GM13977 (cell line): ENCODE measurements around the gene RAD9A.

ENCODE experiments used
- DNase-seq: peaks from one replicate; pipeline ENCODE4 v3.0.0; 2012; ENCODE audit warnings: low spot score
- in situ Hi-C: fragments of 300-500 bp; cut with MboI; formaldehyde crosslinking; loops from one replicate; pipeline ENCODE4 v1.12.0; 2022; ENCODE audit warnings: low sequenced_read_pairs, low pct_unique_long_range_greater_than_20kb, mixed read lengths, inconsistent platforms; ENCODE audit not compliant: unreplicated experiment
- TF ChIP-seq, protein P1 (sequence below): IDR thresholded peaks from 2 replicates; pipeline ENCODE4 v1.5.1; 2012; ENCODE audit warnings: mild to moderate bottlenecking, control low read depth; ENCODE audit not compliant: insufficient read depth; ENCODE audit errors: extremely low read depth, missing control alignments

The RAD9A gene

DNA sequence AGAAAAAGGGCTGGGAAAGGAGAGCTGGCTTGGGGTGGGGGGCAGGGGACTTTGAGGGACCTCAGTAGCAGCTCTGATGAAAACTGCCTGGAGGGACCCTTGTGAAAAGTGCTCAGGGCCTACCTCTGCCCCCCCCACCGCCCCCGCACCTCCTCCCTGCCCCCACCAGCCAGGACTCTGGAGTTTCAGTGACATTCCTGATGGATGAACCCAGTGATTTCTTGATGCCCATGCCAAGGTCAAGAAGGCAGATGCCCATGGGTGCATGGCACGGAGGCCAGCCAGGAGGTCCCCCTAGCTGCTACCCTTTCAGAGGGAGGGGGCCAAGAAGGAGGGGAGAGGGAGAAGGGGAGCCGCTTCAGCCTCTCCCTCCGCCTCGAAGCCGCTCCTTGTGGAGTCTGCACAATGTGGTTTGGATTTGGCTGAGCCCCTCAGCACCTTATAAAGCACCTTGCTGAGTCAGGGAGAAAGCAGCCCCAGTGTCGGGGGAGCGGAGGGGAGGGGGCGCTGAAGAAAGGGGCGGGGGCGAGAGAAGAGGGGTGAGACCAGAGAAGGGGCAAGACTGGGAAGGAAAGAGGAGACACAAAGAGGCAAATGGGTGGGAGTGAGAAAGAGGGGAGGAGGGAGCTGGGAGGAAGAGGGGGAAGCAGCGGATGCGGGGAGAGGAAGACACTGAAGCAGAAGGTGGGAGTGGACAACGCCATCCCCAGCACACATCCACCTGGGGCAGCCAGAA, 16.3 kb upstream of the RAD9A start:
- in situ Hi-C loops = no loop called here
- no peak for DNase-seq
- TF ChIP-seq, protein P1, sequence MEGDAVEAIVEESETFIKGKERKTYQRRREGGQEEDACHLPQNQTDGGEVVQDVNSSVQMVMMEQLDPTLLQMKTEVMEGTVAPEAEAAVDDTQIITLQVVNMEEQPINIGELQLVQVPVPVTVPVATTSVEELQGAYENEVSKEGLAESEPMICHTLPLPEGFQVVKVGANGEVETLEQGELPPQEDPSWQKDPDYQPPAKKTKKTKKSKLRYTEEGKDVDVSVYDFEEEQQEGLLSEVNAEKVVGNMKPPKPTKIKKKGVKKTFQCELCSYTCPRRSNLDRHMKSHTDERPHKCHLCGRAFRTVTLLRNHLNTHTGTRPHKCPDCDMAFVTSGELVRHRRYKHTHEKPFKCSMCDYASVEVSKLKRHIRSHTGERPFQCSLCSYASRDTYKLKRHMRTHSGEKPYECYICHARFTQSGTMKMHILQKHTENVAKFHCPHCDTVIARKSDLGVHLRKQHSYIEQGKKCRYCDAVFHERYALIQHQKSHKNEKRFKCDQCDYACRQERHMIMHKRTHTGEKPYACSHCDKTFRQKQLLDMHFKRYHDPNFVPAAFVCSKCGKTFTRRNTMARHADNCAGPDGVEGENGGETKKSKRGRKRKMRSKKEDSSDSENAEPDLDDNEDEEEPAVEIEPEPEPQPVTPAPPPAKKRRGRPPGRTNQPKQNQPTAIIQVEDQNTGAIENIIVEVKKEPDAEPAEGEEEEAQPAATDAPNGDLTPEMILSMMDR = no peak

DNA sequence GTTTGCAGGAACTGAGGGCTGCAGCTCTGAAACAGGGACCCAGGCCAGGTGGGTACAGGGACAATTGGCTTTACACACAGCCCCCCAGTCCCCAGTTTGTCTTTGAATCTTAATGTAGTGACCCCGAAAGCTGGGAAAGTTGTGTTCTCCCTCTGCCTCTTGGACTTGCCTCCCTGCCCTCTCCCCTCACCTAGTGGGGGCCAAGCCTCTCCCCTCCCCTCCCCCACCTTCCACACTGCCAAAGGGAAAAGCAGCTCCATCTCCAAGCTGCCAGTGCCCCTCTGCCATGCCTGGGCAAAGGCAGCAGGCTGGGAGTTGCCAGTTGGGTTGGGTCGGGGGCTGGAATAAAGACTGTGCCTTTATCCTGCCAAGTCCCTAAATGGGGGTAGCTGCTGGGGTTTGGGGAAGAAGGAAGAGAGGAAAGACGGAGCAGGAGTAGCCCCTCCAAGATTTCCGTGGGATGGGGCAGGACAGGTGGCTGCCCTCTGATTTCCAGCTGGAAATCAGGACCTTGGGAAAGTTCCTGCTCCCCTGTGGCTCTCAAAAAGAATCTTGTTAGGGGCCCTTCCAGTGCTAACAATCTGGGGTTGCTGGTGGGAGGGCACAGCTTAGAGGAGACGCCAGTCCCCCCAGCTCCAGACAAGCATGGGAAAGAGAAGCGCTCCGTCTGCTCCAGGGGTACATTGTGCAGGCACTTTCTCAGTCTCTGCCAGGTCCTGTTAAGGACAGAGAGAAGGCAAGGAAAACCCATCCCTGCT, 15.5 kb upstream of the RAD9A start:
- no peak for DNase-seq
- in situ Hi-C loops = no loop called here
- TF ChIP-seq, protein P1 = no peak

DNA sequence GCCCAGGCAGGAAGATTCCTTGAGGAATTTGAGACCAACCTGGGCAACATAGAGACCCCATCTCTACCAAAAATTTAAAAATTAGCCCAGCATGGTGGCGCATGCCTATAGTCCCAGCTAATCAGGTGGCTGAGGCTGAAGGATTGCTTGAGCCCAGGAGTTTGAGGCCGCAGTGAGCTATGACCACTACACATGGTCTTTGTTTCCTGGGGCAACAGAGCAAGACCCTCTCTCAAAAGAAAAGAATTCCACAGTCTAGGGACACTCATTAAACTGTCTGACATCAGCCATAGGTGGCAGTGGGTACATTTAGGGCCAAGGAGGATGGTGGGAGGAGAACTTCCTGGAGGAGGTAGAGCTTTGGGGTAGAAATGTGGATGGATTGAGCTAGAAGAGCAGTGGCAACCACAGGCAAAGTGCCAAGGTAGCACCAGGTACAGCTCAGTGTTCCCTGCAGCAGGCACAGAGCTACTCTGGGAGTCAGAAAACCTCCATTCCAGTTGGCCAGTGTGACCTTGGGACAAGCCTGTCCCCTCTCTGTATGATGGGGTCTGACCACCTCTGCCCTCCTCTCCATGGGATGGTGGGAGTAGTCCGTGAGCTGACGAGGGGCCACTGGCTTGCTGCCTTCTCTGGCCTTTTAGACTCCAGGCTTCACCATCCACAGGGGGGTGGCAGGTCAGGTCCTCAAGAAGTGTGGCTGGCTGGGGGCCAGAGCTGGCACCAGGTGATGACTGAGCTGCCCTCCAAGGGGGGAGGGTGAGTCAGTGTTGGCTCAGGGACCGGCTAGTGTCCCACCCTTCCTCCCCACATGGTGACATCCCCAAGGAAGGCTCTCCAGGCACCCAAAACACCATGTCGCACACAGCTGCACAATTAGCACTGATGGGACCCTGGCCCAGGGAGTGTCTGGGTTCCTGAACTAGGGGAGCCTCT, 14.6 kb upstream of the RAD9A start:
- TF ChIP-seq, protein P1 = no peak
- in situ Hi-C loops = no loop called here
- DNase-seq = no peak

DNA sequence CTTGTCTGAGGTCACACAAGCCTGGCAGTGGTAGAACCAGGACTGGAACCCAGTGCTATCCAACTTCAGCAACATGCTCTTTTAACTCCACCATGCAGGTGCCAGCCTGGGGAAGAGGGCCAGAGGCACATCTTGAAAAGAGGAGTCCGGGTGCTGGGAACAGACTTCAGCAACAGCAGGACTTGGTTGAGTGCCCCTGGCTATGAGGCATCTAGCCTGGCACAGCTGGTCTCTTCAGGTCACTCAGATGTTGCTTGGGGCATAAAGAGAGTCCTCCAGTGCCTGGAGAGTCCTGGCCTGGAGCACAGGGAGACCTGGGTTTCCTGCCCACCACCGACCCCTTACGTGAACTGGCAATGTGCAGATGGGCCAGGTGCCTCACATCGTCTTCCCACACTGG, 13.2 kb upstream of the RAD9A start:
- in situ Hi-C loops = no loop called here
- DNase-seq = no peak
- TF ChIP-seq, protein P1 = no peak

DNA sequence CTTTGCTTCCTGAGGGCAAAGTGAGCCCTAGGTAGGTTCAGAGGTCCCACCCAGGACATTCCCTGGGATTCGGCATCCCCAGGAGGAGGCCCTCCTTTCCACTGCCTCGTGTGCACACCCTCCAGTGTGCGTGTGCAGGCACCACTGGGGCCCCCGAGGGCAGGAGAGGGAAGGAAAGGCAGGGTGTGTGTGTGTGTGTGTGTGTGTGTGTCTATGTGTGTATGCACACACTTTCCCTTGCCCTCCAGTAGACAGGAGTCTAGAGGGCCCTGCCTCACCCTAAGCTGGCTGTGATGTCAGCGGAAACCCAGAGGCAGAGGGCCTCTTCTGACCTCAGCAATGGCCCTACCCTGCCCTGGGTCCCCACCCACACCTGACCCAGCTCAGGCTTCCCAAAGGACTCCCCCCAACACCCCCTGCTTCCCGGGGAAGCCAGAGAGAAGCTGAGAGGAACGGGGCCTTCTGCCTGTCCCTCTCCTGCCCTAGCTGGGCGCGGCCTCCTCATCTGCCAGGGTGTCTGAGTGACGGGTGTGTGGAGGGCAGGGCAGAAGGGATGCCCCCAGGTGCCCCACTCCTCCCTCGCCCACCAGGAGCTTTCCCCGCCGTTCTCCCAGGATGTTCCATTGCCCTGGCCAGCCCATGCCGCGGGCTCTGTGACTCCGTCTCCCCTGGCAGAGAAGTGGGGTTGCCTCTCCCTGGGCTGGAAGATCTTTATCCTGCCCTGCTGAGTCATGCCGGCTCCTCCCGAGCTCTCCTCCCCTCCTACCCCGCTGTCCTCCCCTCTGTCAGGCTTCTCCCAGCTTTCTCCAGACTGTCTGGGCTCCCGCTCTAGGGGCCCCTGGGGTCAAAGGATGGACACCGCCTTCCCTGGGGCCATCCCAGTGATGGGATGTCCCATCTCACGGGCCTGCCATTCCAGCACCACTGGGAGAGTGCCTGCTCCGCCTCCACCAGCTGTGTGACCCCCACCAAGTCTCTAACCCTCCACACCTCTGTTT, 12.4 kb upstream of the RAD9A start:
- TF ChIP-seq, protein P1 = no peak
- in situ Hi-C loops = loop anchor here (10.0 kb wide), 1 partner anchor 45 kb away; no protein-coding TSS in a partner anchor
- DNase-seq = no peak
